PC-3 (cell line): ENCODE results near the gene HOXD10.

Source experiments
- EZH2 ChIP-seq: fragments of 300-600 bp; sonication (generic); IDR thresholded peaks from one replicate; pipeline ENCODE4 v1.6.1; 2017; ENCODE audit warnings: antibody characterized with exemption, mild to moderate bottlenecking, low read length; ENCODE audit not compliant: unreplicated experiment
- TF ChIP-seq, protein P1 (sequence below): fragments of 300-600 bp; sonication (generic); conservative IDR thresholded peaks from 2 replicates; pipeline ENCODE4 v1.5.1; 2017; ENCODE audit warnings: antibody characterized with exemption, low read depth, mild to moderate bottlenecking, low read length

DNA sequence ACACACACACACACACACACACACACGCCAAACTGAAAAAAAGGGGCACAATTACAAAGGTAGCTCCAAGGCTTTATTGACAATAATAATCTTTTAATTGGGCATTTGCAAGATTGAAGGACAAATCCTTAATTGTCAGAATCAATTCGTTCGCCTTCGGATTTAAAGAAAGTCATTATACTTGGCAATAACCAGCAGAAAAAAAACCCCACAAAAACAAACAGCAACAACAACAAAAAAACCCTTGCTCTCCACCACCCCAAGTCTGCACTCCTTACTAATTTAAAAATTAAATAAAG is 11.1 kb downstream of the HOXD10 start:
- TF ChIP-seq, protein P1, sequence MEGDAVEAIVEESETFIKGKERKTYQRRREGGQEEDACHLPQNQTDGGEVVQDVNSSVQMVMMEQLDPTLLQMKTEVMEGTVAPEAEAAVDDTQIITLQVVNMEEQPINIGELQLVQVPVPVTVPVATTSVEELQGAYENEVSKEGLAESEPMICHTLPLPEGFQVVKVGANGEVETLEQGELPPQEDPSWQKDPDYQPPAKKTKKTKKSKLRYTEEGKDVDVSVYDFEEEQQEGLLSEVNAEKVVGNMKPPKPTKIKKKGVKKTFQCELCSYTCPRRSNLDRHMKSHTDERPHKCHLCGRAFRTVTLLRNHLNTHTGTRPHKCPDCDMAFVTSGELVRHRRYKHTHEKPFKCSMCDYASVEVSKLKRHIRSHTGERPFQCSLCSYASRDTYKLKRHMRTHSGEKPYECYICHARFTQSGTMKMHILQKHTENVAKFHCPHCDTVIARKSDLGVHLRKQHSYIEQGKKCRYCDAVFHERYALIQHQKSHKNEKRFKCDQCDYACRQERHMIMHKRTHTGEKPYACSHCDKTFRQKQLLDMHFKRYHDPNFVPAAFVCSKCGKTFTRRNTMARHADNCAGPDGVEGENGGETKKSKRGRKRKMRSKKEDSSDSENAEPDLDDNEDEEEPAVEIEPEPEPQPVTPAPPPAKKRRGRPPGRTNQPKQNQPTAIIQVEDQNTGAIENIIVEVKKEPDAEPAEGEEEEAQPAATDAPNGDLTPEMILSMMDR: no peak
- TF ChIP-seq EZH2: no peak
